ENCODE results near the gene PRUNE2. TPM values are rescaled to one million over a fixed set of nuclear protein-coding genes. Genes with fewer than 3 reads are reported as not detected.

PRUNE2 gene
- total RNA-seq, 1 donor from 2014 or later = 4.3 TPM

DNA sequence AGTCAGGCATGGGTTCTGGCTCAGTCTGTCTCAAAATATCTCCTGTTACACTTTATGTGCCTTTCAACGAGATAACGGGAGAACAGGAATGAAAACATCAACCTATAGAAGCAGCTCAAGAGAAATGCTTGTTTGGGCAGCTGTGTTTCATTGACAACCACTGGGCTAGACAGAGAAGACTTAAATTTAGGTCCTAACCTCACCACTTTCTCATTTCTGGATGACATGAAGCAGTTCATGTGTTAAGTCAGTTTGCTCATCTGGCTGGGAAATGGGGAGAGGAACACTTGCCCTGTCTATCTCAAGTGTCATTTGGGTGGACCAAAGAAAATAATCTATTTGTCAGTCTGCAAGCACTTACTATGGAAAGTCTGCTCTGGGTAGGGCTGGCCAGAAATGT is 208.4 kb downstream of the PRUNE2 start:
- H3K27ac Mint-ChIP-seq (ENCODE audit: unreplicated experiment) = no peak overlapping the region
- H3K4me3 Mint-ChIP-seq = no peak overlapping the region
- DNase-seq (ENCODE audit: low read depth, low spot score) = no peak
- TF ChIP-seq, protein P1, sequence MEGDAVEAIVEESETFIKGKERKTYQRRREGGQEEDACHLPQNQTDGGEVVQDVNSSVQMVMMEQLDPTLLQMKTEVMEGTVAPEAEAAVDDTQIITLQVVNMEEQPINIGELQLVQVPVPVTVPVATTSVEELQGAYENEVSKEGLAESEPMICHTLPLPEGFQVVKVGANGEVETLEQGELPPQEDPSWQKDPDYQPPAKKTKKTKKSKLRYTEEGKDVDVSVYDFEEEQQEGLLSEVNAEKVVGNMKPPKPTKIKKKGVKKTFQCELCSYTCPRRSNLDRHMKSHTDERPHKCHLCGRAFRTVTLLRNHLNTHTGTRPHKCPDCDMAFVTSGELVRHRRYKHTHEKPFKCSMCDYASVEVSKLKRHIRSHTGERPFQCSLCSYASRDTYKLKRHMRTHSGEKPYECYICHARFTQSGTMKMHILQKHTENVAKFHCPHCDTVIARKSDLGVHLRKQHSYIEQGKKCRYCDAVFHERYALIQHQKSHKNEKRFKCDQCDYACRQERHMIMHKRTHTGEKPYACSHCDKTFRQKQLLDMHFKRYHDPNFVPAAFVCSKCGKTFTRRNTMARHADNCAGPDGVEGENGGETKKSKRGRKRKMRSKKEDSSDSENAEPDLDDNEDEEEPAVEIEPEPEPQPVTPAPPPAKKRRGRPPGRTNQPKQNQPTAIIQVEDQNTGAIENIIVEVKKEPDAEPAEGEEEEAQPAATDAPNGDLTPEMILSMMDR (conservative IDR thresholded peaks at IDR 0.05) = no peak
- no peaks in the 10 kb centered on the region for H3K27me3 Mint-ChIP-seq (ENCODE audit: low read depth)
- peaks cover 11% of the 10 kb centered on the region for H3K4me1 Mint-ChIP-seq
- H3K36me3 Mint-ChIP-seq (ENCODE audit: low read depth) = no peaks in the 10 kb centered on the region
- H3K9me3 Mint-ChIP-seq = no peaks in the 10 kb centered on the region

DNA sequence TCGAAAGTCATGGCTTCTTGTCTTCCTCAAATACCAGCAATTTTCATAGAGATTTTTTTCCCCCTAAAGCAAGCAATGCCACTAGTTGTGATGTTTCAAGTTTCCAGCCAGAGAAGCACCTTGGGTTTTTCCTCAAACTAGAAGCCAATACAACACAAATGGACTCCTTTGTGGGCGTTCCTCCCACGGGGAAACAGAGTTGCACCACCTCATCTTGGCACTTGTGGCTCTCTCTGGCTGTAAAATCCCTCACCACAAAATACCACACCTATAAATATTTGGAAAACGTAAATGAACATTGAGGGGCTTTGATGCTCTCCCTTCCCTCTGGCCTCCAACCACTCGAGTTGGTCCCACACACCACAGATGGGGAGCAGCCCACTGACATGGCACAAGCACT is 208.8 kb downstream of the PRUNE2 start:
- Mint-ChIP-seq H3K9me3 (no peaks in the 10 kb centered on the region), H3K4me1 (peaks cover 13% of the 10 kb centered on the region), H3K27ac (ENCODE audit: unreplicated experiment) (no peak overlapping the region), H3K27me3 (ENCODE audit: low read depth) (peaks cover under 1% of the 10 kb centered on the region), H3K36me3 (ENCODE audit: low read depth) (no peaks in the 10 kb centered on the region), H3K4me3 (no peak overlapping the region)
- TF ChIP-seq, protein P1 (conservative IDR thresholded peaks at IDR 0.05) = no peak
- no peak for DNase-seq (ENCODE audit: low read depth, low spot score)

DNA sequence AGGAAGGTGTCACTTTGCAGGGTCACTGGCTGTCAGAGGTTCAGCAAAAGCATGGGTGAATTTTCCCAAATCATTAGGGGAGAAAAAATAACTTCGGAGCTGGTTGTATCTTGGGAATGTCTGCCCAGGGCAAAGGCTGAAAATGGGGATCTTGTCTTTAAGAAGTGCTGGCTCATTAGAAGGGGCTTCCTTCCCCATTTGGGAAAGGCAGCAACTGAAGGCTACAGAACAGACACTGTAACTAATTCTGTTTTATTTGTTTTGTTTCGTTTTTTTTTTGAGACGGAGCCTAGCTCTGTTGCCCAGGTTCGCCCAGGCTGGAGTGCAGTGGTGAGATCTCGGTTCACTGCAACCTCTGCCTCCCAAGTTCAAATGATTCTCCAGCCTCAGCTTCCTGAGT is 212.0 kb downstream of the PRUNE2 start:
- Mint-ChIP-seq H3K27me3 (ENCODE audit: low read depth) (peaks cover 12% of the 10 kb centered on the region), H3K27ac (ENCODE audit: unreplicated experiment) (no peak overlapping the region), H3K36me3 (ENCODE audit: low read depth) (no peaks in the 10 kb centered on the region), H3K4me1 (peaks cover 7% of the 10 kb centered on the region), H3K9me3 (no peaks in the 10 kb centered on the region), H3K4me3 (no peak overlapping the region)
- TF ChIP-seq, protein P1 (conservative IDR thresholded peaks at IDR 0.05) = no peak
- no peak for DNase-seq (ENCODE audit: low read depth, low spot score)

DNA sequence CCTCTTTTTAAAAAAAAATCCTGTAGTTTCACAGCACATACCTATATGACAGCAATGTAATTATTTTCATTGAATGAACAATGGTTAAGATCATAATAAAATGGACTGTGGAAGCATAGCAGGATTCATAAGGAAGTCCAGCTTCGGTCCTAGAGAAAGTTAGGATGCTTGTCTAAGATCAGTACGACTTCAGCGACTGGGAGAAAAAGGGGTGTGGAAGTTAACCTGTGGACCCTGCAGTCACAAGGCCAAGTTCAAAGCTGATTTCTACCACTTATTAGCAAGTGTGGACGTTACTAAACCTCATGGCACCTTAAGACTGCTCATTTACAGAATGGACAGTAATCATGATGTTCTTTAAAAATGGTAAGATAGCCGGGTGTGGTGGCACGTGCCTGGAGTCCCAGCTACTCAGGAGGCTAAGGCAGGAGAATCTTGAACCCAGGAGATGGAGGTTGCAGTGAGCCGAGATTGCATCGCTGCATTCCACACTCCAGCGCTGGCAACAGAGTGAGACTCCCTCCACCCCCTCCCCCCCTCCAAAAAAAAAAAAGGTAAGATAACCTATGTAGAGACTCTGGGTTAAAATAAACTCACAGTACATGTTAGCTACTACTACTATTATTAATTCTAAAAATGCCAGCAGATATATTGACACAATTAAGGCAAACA is 213.3 kb downstream of the PRUNE2 start:
- H3K36me3 Mint-ChIP-seq (ENCODE audit: low read depth) = no peaks in the 10 kb centered on the region
- H3K4me3 Mint-ChIP-seq = no peak overlapping the region
- no peak overlapping the region for H3K27ac Mint-ChIP-seq (ENCODE audit: unreplicated experiment)
- DNase-seq (ENCODE audit: low read depth, low spot score) = no peak
- H3K27me3 Mint-ChIP-seq (ENCODE audit: low read depth) = peaks cover 12% of the 10 kb centered on the region
- TF ChIP-seq, protein P1 (conservative IDR thresholded peaks at IDR 0.05) = no peak
- H3K4me1 Mint-ChIP-seq = peaks cover 7% of the 10 kb centered on the region
- no peaks in the 10 kb centered on the region for H3K9me3 Mint-ChIP-seq

DNA sequence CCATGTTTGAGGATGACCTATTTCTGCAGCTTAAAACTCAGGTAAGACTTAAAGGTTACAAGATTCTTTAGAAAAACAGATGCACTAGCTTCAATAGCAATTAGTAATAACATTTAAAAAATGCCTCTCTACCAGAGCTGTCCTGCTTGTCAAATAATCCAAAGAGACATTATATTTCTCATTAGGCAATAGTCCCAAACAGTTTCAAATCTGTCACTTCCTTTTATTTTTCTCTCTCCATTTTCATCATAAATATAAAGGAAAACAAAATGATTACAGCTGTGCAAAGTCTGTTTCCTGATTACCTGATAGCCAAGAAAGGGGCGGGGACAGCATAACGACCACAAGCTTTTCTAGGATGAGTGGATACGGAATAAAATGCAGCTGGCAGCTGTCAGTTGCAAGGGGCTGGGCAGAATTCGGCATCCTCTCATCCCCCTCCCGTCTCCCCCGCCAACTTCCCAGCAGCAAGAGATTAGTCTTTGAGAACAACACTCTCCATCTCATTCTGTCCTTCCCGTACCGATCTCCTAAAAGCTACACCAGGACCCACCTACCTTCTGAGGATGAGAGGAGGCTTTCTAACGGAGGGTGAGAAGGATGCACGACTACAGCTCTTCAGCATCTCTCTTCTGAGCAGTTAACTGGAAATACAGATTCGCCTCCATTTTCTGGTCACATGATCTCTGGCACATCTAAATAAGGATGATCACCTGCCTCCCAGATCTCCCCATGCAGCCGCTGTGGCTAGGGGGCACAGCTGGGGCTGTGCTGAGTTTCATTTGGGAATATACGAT is 214.2 kb downstream of the PRUNE2 start:
- no peak for DNase-seq (ENCODE audit: low read depth, low spot score)

More for the DNA sequence above, 214.2 kb downstream of the PRUNE2 start:
- no peak overlapping the region for H3K27ac Mint-ChIP-seq (ENCODE audit: unreplicated experiment)
- H3K4me1 Mint-ChIP-seq = peaks cover 7% of the 10 kb centered on the region
- H3K27me3 Mint-ChIP-seq (ENCODE audit: low read depth) = peaks cover 12% of the 10 kb centered on the region
- TF ChIP-seq, protein P1 (conservative IDR thresholded peaks at IDR 0.05) = no peak
- no peaks in the 10 kb centered on the region for H3K36me3 Mint-ChIP-seq (ENCODE audit: low read depth)
- H3K9me3 Mint-ChIP-seq = no peaks in the 10 kb centered on the region
- H3K4me3 Mint-ChIP-seq = peak overlapping the region; percentile 68

Data from neural crest cell (in vitro differentiated cells).